Tibial artery (tissue), 4 donors: ENCODE measurements around the gene WEE1.
"Not testable (repeated sequence)": the region's sequence is repeated elsewhere in the genome, so short reads cannot be mapped to it uniquely, and the experiment has no call there.

Experiments
- DNase-seq, 2 donors: peaks; one replicate each; pipeline ENCODE4 v3.0.0-alpha.2; 2019
- H3K27ac ChIP-seq, 2 donors: fragments of 200-600 bp; sonication (generic) in 1 of 2; 1 replicate in 1 of 2; 2 replicates in 1 of 2; pipeline ENCODE4 v1.5.1; 2018 to 2019; ENCODE audit warnings: mild to moderate bottlenecking in 1 of 2
- H3K27me3 ChIP-seq, 2 donors: fragments of 200-600 bp; sonication (generic) in 1 of 2; one replicate each; pipeline versions ENCODE4 v1.5.1 to v1.6.0; 2016 to 2019
- H3K36me3 ChIP-seq, 3 donors: fragments of 200-600 bp; sonication (generic) in 2 of 3; one replicate each; pipeline ENCODE4 v1.5.1; 2016 to 2019; ENCODE audit warnings: mild to moderate bottlenecking in 2 of 3
- H3K4me1 ChIP-seq, 4 donors: fragments of 200-600 bp; sonication (generic) in 2 of 4; 1 replicate in 3 of 4; 2 replicates in 1 of 4; pipeline ENCODE4 v1.5.1; 2016 to 2019
- H3K4me3 ChIP-seq, 2 donors: fragments of 200-600 bp; sonication (generic) in 1 of 2; 1 replicate in 1 of 2; 2 replicates in 1 of 2; pipeline ENCODE4 v1.5.1; 2018 to 2019; ENCODE audit warnings: mild to moderate bottlenecking in 2 of 2
- H3K9me3 ChIP-seq, 3 donors: fragments of 200-600 bp; sonication (generic) in 1 of 3; one replicate each; pipeline ENCODE4 v1.5.1; 2016 to 2019
- CTCF ChIP-seq, 2 experiments: fragments of 200-600 bp in 1 of 2; fragments of 450-650 bp in 1 of 2; IDR thresholded peaks; one replicate each; pipeline ENCODE4 v1.5.1; 2017 to 2019; ENCODE audit warnings: antibody characterized with exemption in 2 of 2, mild to moderate bottlenecking in 1 of 2, moderate library complexity in 1 of 2
- intact Hi-C: fragments of 100-400 bp; cut with DNase I; formaldehyde crosslinking; loops from one replicate; pipeline ENCODE4 v1.15.0; 2023; ENCODE audit warnings: low total_unique reads

The WEE1 gene

GRCh38 chr11:9601876-9602199, 28.4 kb downstream of the WEE1 start:
- no peaks in the 10 kb centered on the region for H3K36me3 ChIP-seq
- no peak overlapping the region for H3K4me3 ChIP-seq
- no peaks in the 10 kb centered on the region for H3K27me3 ChIP-seq
- peaks cover 0 to 7% (median 0%) of the 10 kb centered on the region in 4 donors for H3K4me1 ChIP-seq
- DNase-seq: no peak
- H3K9me3 ChIP-seq: no peaks in the 10 kb centered on the region
- no peak for TF ChIP-seq CTCF (IDR thresholded peaks at IDR 0.05)
- no peak overlapping the region for H3K27ac ChIP-seq
- intact Hi-C loops: no loop called here

- intact Hi-C loops, H3K9me3 ChIP-seq, H3K4me1 ChIP-seq, H3K27me3 ChIP-seq, H3K36me3 ChIP-seq, H3K4me3 ChIP-seq, H3K27ac ChIP-seq, DNase-seq: not testable (repeated sequence)
Measured at GRCh38 chr11:9603214-9603613, 29.7 kb downstream of the WEE1 start.

- H3K27ac ChIP-seq: no peak overlapping the region
- no peaks in the 10 kb centered on the region for H3K9me3 ChIP-seq
- intact Hi-C loops: no loop called here
- H3K36me3 ChIP-seq: no peaks in the 10 kb centered on the region
- no peak overlapping the region for H3K4me3 ChIP-seq
- H3K4me1 ChIP-seq: peaks cover 0 to 7% (median 0%) of the 10 kb centered on the region in 4 donors
- no peak for TF ChIP-seq CTCF (IDR thresholded peaks at IDR 0.05)
- H3K27me3 ChIP-seq: no peaks in the 10 kb centered on the region
- no peak for DNase-seq
Measured at GRCh38 chr11:9604134-9604533, 30.7 kb downstream of the WEE1 start.

- no peak for DNase-seq
- TF ChIP-seq CTCF (IDR thresholded peaks at IDR 0.05): no peak
- intact Hi-C loops: no loop called here
- no peaks in the 10 kb centered on the region for H3K36me3 ChIP-seq
- H3K27ac ChIP-seq: no peak overlapping the region
- H3K9me3 ChIP-seq: no peaks in the 10 kb centered on the region
- H3K4me1 ChIP-seq: peaks cover 0 to 7% (median 0%) of the 10 kb centered on the region in 4 donors
- no peaks in the 10 kb centered on the region for H3K27me3 ChIP-seq
- H3K4me3 ChIP-seq: no peak overlapping the region
Measured at GRCh38 chr11:9605742-9606141, 32.3 kb downstream of the WEE1 start.

- intact Hi-C loops: no loop called here
Measured at GRCh38 chr11:9606809-9607510, 33.5 kb downstream of the WEE1 start.

GRCh38 chr11:9607511-9607899, 34.0 kb downstream of the WEE1 start:
- Histone ChIP-seq H3K4me3 (no peak overlapping the region), H3K4me1 (peaks cover 0 to 6% (median 3%) of the 10 kb centered on the region in 4 donors), H3K36me3 (no peaks in the 10 kb centered on the region), H3K27ac (no peak overlapping the region), H3K9me3 (no peaks in the 10 kb centered on the region), H3K27me3 (no peaks in the 10 kb centered on the region)
- no peak for TF ChIP-seq CTCF (IDR thresholded peaks at IDR 0.05)
- intact Hi-C loops: no loop called here
- no peak for DNase-seq

More at GRCh38 chr11:9606809-9607510, 33.5 kb downstream of the WEE1 start:
- Histone ChIP-seq H3K4me1 (peaks cover 0 to under 1% (median under 1%) of the 10 kb centered on the region in 4 donors), H3K4me3 (no peak overlapping the region), H3K36me3 (no peaks in the 10 kb centered on the region), H3K27ac (no peak overlapping the region), H3K27me3 (no peaks in the 10 kb centered on the region), H3K9me3 (no peaks in the 10 kb centered on the region)
- TF ChIP-seq CTCF (IDR thresholded peaks at IDR 0.05): no peak
- DNase-seq: no peak
